ENCODE measurements around the gene LDLRAD1. TPM values are rescaled to one million over a fixed set of nuclear protein-coding genes. Genes with fewer than 3 reads are reported as not detected.

Gene LDLRAD1
- total RNA-seq, 1 experiment from 2014 or later = not detected

DNA sequence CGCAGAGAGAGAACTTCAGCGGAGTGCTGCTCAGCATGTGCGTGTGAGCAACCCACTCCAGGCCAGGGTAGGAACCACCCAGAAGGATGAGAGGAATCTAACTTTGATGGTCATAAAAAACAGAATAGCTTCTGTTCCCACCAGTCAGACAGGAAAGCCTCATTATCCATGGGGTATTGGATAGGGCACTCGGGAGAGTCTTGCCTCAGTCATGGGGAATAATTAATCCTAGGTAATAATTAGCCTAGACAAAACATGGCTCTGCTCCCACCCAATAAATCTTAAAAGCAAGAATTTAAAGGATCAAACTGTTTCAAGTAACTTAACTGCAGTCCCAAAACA lies 35.3 kb downstream of the LDLRAD1 start:
- no peaks in the 10 kb centered on the region for H3K9me3 ChIP-seq (ENCODE audit: control insufficient read depth, insufficient read depth, low read depth, low read length)
- no peak overlapping the region for H3K27ac ChIP-seq (ENCODE audit: low read length)
- TF ChIP-seq TCF7L2 (IDR thresholded peaks at IDR 0.05; ENCODE audit: low read depth, low read length) = no peak
- TF ChIP-seq, protein P1, sequence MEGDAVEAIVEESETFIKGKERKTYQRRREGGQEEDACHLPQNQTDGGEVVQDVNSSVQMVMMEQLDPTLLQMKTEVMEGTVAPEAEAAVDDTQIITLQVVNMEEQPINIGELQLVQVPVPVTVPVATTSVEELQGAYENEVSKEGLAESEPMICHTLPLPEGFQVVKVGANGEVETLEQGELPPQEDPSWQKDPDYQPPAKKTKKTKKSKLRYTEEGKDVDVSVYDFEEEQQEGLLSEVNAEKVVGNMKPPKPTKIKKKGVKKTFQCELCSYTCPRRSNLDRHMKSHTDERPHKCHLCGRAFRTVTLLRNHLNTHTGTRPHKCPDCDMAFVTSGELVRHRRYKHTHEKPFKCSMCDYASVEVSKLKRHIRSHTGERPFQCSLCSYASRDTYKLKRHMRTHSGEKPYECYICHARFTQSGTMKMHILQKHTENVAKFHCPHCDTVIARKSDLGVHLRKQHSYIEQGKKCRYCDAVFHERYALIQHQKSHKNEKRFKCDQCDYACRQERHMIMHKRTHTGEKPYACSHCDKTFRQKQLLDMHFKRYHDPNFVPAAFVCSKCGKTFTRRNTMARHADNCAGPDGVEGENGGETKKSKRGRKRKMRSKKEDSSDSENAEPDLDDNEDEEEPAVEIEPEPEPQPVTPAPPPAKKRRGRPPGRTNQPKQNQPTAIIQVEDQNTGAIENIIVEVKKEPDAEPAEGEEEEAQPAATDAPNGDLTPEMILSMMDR (IDR thresholded peaks at IDR 0.05) = no peak
- TF ChIP-seq POLR2AphosphoS5 (IDR thresholded peaks at IDR 0.05; ENCODE audit: low read depth, low read length) = no peak
- no peak for TF ChIP-seq SIN3A (IDR thresholded peaks at IDR 0.05; ENCODE audit: borderline replicate concordance, insufficient read depth, low read depth, low read length)
- TF ChIP-seq, protein P2, sequence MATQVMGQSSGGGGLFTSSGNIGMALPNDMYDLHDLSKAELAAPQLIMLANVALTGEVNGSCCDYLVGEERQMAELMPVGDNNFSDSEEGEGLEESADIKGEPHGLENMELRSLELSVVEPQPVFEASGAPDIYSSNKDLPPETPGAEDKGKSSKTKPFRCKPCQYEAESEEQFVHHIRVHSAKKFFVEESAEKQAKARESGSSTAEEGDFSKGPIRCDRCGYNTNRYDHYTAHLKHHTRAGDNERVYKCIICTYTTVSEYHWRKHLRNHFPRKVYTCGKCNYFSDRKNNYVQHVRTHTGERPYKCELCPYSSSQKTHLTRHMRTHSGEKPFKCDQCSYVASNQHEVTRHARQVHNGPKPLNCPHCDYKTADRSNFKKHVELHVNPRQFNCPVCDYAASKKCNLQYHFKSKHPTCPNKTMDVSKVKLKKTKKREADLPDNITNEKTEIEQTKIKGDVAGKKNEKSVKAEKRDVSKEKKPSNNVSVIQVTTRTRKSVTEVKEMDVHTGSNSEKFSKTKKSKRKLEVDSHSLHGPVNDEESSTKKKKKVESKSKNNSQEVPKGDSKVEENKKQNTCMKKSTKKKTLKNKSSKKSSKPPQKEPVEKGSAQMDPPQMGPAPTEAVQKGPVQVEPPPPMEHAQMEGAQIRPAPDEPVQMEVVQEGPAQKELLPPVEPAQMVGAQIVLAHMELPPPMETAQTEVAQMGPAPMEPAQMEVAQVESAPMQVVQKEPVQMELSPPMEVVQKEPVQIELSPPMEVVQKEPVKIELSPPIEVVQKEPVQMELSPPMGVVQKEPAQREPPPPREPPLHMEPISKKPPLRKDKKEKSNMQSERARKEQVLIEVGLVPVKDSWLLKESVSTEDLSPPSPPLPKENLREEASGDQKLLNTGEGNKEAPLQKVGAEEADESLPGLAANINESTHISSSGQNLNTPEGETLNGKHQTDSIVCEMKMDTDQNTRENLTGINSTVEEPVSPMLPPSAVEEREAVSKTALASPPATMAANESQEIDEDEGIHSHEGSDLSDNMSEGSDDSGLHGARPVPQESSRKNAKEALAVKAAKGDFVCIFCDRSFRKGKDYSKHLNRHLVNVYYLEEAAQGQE (IDR thresholded peaks at IDR 0.05; ENCODE audit: insufficient read depth in 1 of 2, low read depth in 2 of 2, low read length in 1 of 2) = no peak
- POLR2A ChIA-PET = interaction anchor here (0.6 kb wide), 1 partner anchor 23 kb away, joined by 7 read pairs; no protein-coding TSS in a partner anchor
- CTCF ChIA-PET = no interaction called here
- intact Hi-C loops (cut with micrococcal nuclease; ENCODE audit: unreplicated experiment) (no loop called here), in situ Hi-C loops (cut with HindIII; ENCODE audit: low pct_unique_long_range_greater_than_20kb, low sequenced_read_pairs) (no loop called here)
- DNase-seq (ENCODE audit: low read depth, low spot score) (no peak), ATAC-seq (no peak)
- no peaks in the 10 kb centered on the region for H3K27me3 ChIP-seq (ENCODE audit: control insufficient read depth, insufficient read depth, low read length)
- H3K4me1 ChIP-seq (ENCODE audit: control insufficient read depth, insufficient read depth, low read length) = no peaks in the 10 kb centered on the region
- no peaks in the 10 kb centered on the region for H3K36me3 ChIP-seq (ENCODE audit: control insufficient read depth, insufficient read depth, low read length)
- BruUV-seq (replicated peaks) = no TSS peak
- H3K4me3 ChIP-seq (ENCODE audit: low read depth in 2 of 2, low read length in 2 of 2) = peak overlapping the region in 1 of 2 experiments; percentile 23; a peak in 1 of 4 replicates

DNA sequence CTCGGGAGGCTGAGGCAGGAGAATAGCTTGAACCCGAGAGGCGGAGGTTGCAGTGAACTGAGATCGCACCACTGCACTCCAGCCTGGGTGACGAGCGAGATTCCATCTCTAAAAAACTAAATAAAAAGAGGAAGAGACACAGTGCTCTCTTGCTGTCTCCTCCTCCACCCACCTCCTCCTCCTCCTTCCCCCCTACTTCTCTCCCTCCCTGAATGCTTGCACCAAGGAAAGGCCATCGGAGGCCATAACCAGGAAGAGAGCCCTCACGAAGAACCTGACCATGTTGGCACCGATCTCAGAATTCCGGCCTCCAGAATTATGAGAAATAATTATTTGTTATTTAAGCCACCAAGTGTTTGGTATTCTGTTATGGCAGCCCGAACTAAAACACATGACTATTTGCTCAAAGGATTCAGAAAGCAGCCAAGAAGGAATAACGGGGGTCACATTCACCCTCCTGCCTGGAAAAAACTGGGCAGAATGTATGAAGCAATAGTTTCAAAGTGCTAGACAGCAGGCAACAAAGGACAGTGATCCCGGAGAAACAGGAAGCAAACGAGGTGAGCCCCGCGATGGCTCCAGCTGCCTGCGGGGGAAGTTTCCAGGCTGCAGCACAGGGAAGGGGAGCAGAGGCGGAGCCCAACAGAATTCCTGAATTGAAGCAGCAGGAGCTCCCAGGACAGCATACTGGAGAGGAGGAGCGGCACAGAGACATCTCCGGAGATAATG lies 35.8 kb downstream of the LDLRAD1 start:
- intact Hi-C loops (cut with micrococcal nuclease; ENCODE audit: unreplicated experiment) = no loop called here
- CTCF ChIA-PET = no interaction called here
- DNase-seq (ENCODE audit: low read depth, low spot score) = no peak

More for the DNA sequence above, 35.8 kb downstream of the LDLRAD1 start:
- POLR2A ChIA-PET = no interaction called here
- no TSS peak for BruUV-seq (replicated peaks)
- ATAC-seq = 0 out of 2 replicates have a peak, but pooled peaks have one; percentile 58
- no peaks in the 10 kb centered on the region for H3K27me3 ChIP-seq (ENCODE audit: control insufficient read depth, insufficient read depth, low read length)
- in situ Hi-C loops (cut with HindIII; ENCODE audit: low pct_unique_long_range_greater_than_20kb, low sequenced_read_pairs) = no loop called here
- TF ChIP-seq TCF7L2 (IDR thresholded peaks at IDR 0.05; ENCODE audit: low read depth, low read length) (no peak), SIN3A (IDR thresholded peaks at IDR 0.05; ENCODE audit: borderline replicate concordance, insufficient read depth, low read depth, low read length) (no peak), POLR2AphosphoS5 (IDR thresholded peaks at IDR 0.05; ENCODE audit: low read depth, low read length) (no peak)
- TF ChIP-seq, protein P1 (IDR thresholded peaks at IDR 0.05) = no peak
- TF ChIP-seq, protein P2 (IDR thresholded peaks at IDR 0.05; ENCODE audit: insufficient read depth in 1 of 2, low read depth in 2 of 2, low read length in 1 of 2) = no peak
- H3K9me3 ChIP-seq (ENCODE audit: control insufficient read depth, insufficient read depth, low read depth, low read length) = no peaks in the 10 kb centered on the region
- no peak overlapping the region; the same call in 1 of the 2 replicates for H3K27ac ChIP-seq (ENCODE audit: low read length)
- H3K36me3 ChIP-seq (ENCODE audit: control insufficient read depth, insufficient read depth, low read length) = no peaks in the 10 kb centered on the region
- peak overlapping the region in 1 of 2 experiments; percentile 23; a peak in 2 of 4 replicates for H3K4me3 ChIP-seq (ENCODE audit: low read depth in 2 of 2, low read length in 2 of 2)
- no peaks in the 10 kb centered on the region for H3K4me1 ChIP-seq (ENCODE audit: control insufficient read depth, insufficient read depth, low read length)

Data from Panc1 (cell line).